Measurements from ENCODE around the gene BAAT. TPM values are rescaled to one million over a fixed set of nuclear protein-coding genes. Genes with fewer than 3 reads are reported as not detected.

The BAAT gene
- total RNA-seq, 1 experiment from 2014 or later = 0.08 TPM

GRCh38 chr9:101376111-101376848, 8.5 kb downstream of the BAAT start:
- H3K36me3 ChIP-seq (ENCODE audit: control insufficient read depth, insufficient read depth, low read length) = no peaks in the 10 kb centered on the region
- DNase-seq (ENCODE audit: low read depth, low spot score) = no peak
- ATAC-seq = no peak
- BruUV-seq (replicated peaks) = no TSS peak
- intact Hi-C loops (cut with micrococcal nuclease; ENCODE audit: unreplicated experiment) (no loop called here), in situ Hi-C loops (cut with HindIII; ENCODE audit: low pct_unique_long_range_greater_than_20kb, low sequenced_read_pairs) (no loop called here)
- no peak overlapping the region for H3K27ac ChIP-seq (ENCODE audit: low read length)
- H3K9me3 ChIP-seq (ENCODE audit: control insufficient read depth, insufficient read depth, low read depth, low read length) = no peaks in the 10 kb centered on the region
- H3K27me3 ChIP-seq (ENCODE audit: control insufficient read depth, insufficient read depth, low read length) = no peaks in the 10 kb centered on the region
- POLR2A ChIA-PET = no interaction called here
- no peaks in the 10 kb centered on the region for H3K4me1 ChIP-seq (ENCODE audit: control insufficient read depth, insufficient read depth, low read length)
- CTCF ChIA-PET = no interaction called here
- TF ChIP-seq SIN3A (IDR thresholded peaks at IDR 0.05; ENCODE audit: borderline replicate concordance, insufficient read depth, low read depth, low read length) = no peak
- no peak for TF ChIP-seq REST (IDR thresholded peaks at IDR 0.05; ENCODE audit: insufficient read depth in 1 of 2, low read depth in 2 of 2, low read length in 1 of 2)
- no peak overlapping the region for H3K4me3 ChIP-seq (ENCODE audit: low read depth in 2 of 2, low read length in 2 of 2)

GRCh38 chr9:101375546-101375945, 9.3 kb downstream of the BAAT start:
- no TSS peak for BruUV-seq (replicated peaks)
- DNase-seq (ENCODE audit: low read depth, low spot score) (no peak), ATAC-seq (no peak)
- in situ Hi-C loops (cut with HindIII; ENCODE audit: low pct_unique_long_range_greater_than_20kb, low sequenced_read_pairs) (no loop called here), intact Hi-C loops (cut with micrococcal nuclease; ENCODE audit: unreplicated experiment) (no loop called here)
- ChIA-PET POLR2A (no interaction called here), CTCF (no interaction called here)
- Histone ChIP-seq H3K36me3 (ENCODE audit: control insufficient read depth, insufficient read depth, low read length) (no peaks in the 10 kb centered on the region), H3K4me1 (ENCODE audit: control insufficient read depth, insufficient read depth, low read length) (no peaks in the 10 kb centered on the region), H3K9me3 (ENCODE audit: control insufficient read depth, insufficient read depth, low read depth, low read length) (no peaks in the 10 kb centered on the region), H3K4me3 (ENCODE audit: low read depth in 2 of 2, low read length in 2 of 2) (no peak overlapping the region), H3K27ac (ENCODE audit: low read length) (no peak overlapping the region), H3K27me3 (ENCODE audit: control insufficient read depth, insufficient read depth, low read length) (no peaks in the 10 kb centered on the region)
- TF ChIP-seq CTCF (IDR thresholded peaks at IDR 0.05) (no peak), TCF7L2 (IDR thresholded peaks at IDR 0.05; ENCODE audit: low read depth, low read length) (no peak), REST (IDR thresholded peaks at IDR 0.05; ENCODE audit: insufficient read depth in 1 of 2, low read depth in 2 of 2, low read length in 1 of 2) (no peak), POLR2AphosphoS5 (IDR thresholded peaks at IDR 0.05; ENCODE audit: low read depth, low read length) (no peak), SIN3A (IDR thresholded peaks at IDR 0.05; ENCODE audit: borderline replicate concordance, insufficient read depth, low read depth, low read length) (no peak)
